ENCODE results near the gene KTN1. TPM values are rescaled to one million over a fixed set of nuclear protein-coding genes. Genes with fewer than 3 reads are reported as not detected.

KTN1 gene
- total RNA-seq, 1 donor from 2014 or later = 135 TPM

- Mint-ChIP-seq H3K36me3 (ENCODE audit: low read depth) (peaks cover 58% of the 10 kb centered on the region), H3K4me3 (ENCODE audit: low read depth) (no peak overlapping the region), H3K27me3 (ENCODE audit: low read depth) (no peaks in the 10 kb centered on the region), H3K9me3 (no peaks in the 10 kb centered on the region), H3K27ac (no peak overlapping the region), H3K4me1 (ENCODE audit: low read depth) (peaks cover 4% of the 10 kb centered on the region)
- DNase-seq (ENCODE audit: low spot score) = no peak
- intact Hi-C loops (cut with micrococcal nuclease) = no loop called here
These were observed 48.4 kb downstream of the KTN1 start for GRCh38 chr14:55628426-55628825.

DNA sequence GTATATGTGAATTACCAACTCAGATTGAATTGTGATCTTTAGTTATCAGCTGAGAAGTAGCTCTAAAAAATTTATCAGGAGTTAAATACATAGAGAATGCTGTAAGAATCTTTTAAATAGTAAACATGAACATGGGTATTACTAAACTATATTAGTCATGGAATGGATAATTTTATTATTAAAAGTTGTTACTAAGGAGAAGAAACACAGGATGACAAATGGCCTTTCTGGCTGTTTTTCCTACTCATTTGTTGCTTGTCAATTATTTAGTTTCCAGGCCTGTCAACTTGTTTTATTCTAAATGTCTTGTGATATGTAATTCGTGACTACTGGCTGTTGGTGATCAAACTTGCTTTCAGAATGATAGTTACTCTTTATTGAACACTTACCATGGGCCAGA, 58.7 kb downstream of the KTN1 start:
- Mint-ChIP-seq H3K36me3 (ENCODE audit: low read depth) (peaks cover 77% of the 10 kb centered on the region), H3K4me1 (ENCODE audit: low read depth) (no peaks in the 10 kb centered on the region)
- intact Hi-C loops (cut with micrococcal nuclease) = no loop called here

DNA sequence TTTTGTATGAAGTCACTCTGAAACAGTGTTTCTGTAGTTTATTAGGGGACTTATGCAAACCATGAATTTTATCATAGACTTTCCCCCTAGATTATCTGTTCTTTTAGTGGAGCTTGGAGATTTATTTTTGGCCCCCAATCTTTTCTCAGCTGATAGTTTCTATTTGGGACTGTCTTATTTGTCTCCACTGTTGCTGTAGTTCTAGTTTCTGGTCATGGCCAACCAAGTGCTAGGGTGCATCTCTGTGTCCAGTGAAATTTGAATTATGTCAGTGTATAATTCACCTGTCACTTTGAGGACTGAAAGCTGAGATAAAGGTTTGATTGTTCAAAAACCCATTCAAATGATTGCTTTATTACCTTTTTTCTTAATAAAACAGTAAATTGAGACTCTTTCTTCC, 61.3 kb downstream of the KTN1 start:
- Mint-ChIP-seq H3K4me1 (ENCODE audit: low read depth) (peaks cover 7% of the 10 kb centered on the region), H3K9me3 (no peaks in the 10 kb centered on the region), H3K36me3 (ENCODE audit: low read depth) (peaks cover 80% of the 10 kb centered on the region), H3K4me3 (ENCODE audit: low read depth) (no peak overlapping the region), H3K27me3 (ENCODE audit: low read depth) (no peaks in the 10 kb centered on the region), H3K27ac (no peak overlapping the region)
- DNase-seq (ENCODE audit: low spot score) = no peak
- intact Hi-C loops (cut with micrococcal nuclease) = loop anchor here (5.0 kb wide), 1 partner anchor 59 kb away; the partner anchor contains the start of gene KTN1

More for the DNA sequence above, 58.7 kb downstream of the KTN1 start:
- Mint-ChIP-seq H3K9me3 (no peaks in the 10 kb centered on the region), H3K27me3 (ENCODE audit: low read depth) (no peaks in the 10 kb centered on the region), H3K27ac (no peak overlapping the region), H3K4me3 (ENCODE audit: low read depth) (no peak overlapping the region)
- no peak for DNase-seq (ENCODE audit: low spot score)

GRCh38 chr14:55641954-55642353, 61.9 kb downstream of the KTN1 start:
- Mint-ChIP-seq H3K4me3 (ENCODE audit: low read depth) (no peak overlapping the region), H3K9me3 (no peaks in the 10 kb centered on the region), H3K27ac (no peak overlapping the region), H3K4me1 (ENCODE audit: low read depth) (peaks cover 7% of the 10 kb centered on the region), H3K36me3 (ENCODE audit: low read depth) (peaks cover 76% of the 10 kb centered on the region), H3K27me3 (ENCODE audit: low read depth) (no peaks in the 10 kb centered on the region)
- DNase-seq (ENCODE audit: low spot score) = no peak
- intact Hi-C loops (cut with micrococcal nuclease) = loop anchor here (5.0 kb wide), 1 partner anchor 60 kb away; the partner anchor contains the start of gene KTN1

- H3K4me3 Mint-ChIP-seq (ENCODE audit: low read depth) = no peak overlapping the region
- H3K9me3 Mint-ChIP-seq = no peaks in the 10 kb centered on the region
- no peak overlapping the region for H3K27ac Mint-ChIP-seq
- peaks cover 68% of the 10 kb centered on the region for H3K36me3 Mint-ChIP-seq (ENCODE audit: low read depth)
- H3K4me1 Mint-ChIP-seq (ENCODE audit: low read depth) = peaks cover 9% of the 10 kb centered on the region
- no peaks in the 10 kb centered on the region for H3K27me3 Mint-ChIP-seq (ENCODE audit: low read depth)
- intact Hi-C loops (cut with micrococcal nuclease) = no loop called here
- no peak for DNase-seq (ENCODE audit: low spot score)
These were observed 65.1 kb downstream of the KTN1 start for GRCh38 chr14:55645145-55645544.

DNA sequence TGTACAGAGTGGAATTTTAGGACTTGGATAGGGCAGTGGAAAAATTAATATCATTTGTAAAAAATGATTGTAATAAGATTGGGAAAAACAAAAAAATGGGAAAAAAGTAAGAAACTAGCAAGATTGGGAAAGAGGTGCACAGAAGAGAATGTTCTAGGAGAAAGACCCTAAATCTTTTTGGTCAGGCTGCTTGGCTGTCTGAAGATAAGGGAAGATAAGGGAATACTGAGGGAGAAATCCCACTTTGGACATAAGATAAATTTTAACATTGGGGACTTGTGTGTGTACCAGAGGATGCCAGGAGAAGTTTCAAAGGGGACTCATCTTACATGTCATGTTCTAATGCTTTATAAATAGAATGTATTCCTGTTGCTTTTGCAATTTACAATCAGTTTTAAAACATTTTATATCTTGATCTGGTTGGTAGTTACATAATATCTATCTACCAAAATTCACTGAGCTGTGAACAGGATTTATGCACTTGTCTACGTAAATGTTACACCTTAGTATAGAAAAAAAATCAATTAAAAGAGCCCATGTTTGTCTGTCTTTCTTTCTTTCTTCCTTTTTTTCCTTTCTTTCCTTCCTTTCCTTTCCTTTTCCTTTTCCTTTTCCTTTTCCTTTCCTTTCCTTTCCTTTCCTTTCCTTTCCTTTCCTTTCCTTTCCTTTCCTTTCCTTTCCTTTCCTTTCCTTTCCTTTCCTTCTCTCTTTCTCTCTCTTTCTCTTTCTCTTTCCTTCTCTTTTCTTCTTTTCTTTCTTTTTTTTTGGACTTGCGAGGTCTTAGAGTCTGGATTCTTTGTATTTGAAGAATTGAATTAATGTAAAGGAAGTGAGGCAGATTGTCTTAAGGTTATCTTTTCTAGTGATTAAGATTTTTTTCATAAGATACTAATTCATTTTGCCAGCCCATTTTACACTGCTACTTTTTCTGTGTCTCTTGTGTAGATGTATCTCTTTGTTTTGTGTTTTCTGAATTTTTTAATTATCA, 66.1 kb downstream of the KTN1 start:
- no peaks in the 10 kb centered on the region for H3K9me3 Mint-ChIP-seq
- H3K27me3 Mint-ChIP-seq (ENCODE audit: low read depth) = no peaks in the 10 kb centered on the region
- H3K4me3 Mint-ChIP-seq (ENCODE audit: low read depth) = no peak overlapping the region
- intact Hi-C loops (cut with micrococcal nuclease) = no loop called here
- no peak overlapping the region for H3K27ac Mint-ChIP-seq
- H3K36me3 Mint-ChIP-seq (ENCODE audit: low read depth) = peaks cover 69% of the 10 kb centered on the region
- H3K4me1 Mint-ChIP-seq (ENCODE audit: low read depth) = peaks cover 14% of the 10 kb centered on the region
- no peak for DNase-seq (ENCODE audit: low spot score)

DNA sequence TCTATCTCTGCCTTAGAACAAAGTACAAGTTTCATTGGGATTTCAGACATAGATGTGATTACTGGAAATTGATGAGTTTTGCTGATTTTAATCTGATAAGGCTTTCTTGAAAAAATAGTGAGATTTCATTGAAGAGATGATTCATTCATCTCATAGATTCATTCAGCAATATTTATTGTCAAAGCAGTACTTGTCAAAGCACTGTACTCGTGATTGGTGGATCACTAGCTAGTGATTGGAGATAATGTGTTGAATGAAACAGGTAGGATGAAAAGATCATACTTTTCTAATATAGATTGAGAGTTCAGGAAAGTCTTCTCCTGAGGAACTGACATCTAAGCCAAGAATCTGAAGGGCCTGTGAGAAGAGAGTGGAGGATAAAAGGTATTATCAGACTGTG, 71.0 kb downstream of the KTN1 start:
- H3K27me3 Mint-ChIP-seq (ENCODE audit: low read depth) = no peaks in the 10 kb centered on the region
- H3K27ac Mint-ChIP-seq = peak overlapping the region; percentile 47
- H3K4me3 Mint-ChIP-seq (ENCODE audit: low read depth) = no peak overlapping the region
- H3K4me1 Mint-ChIP-seq (ENCODE audit: low read depth) = peaks cover 19% of the 10 kb centered on the region
- no peaks in the 10 kb centered on the region for H3K9me3 Mint-ChIP-seq
- DNase-seq (ENCODE audit: low spot score) = no peak
- H3K36me3 Mint-ChIP-seq (ENCODE audit: low read depth) = peaks cover 61% of the 10 kb centered on the region
- intact Hi-C loops (cut with micrococcal nuclease) = loop anchor here (5.0 kb wide), 1 partner anchor 189 kb away; no protein-coding TSS in a partner anchor

DNA sequence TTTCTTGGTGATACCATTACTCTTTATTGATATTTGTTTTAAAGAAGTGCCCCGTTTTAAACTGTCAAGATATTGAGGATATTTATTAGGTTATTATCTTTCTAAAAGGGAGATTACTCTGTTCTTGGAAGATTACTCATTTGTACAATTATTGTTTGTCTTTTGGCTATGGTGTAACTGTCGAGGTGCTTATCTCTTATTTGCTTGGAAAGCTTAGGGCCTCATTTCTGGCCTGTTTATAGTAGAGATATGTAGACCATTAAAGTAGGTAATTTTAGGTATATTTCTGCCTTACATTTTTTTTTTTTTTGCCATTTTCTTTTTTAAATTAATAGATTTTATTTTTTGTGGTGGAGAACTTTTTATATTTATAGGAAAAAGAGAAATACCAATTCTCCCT, 74.2 kb downstream of the KTN1 start:
- Mint-ChIP-seq H3K36me3 (ENCODE audit: low read depth) (peaks cover 68% of the 10 kb centered on the region), H3K27me3 (ENCODE audit: low read depth) (no peaks in the 10 kb centered on the region)
- intact Hi-C loops (cut with micrococcal nuclease) = loop anchor here (5.0 kb wide), 1 partner anchor 192 kb away; no protein-coding TSS in a partner anchor

GRCh38 chr14:55661029-55661428, 81.0 kb downstream of the KTN1 start:
- intact Hi-C loops (cut with micrococcal nuclease) = no loop called here
- no peaks in the 10 kb centered on the region for H3K27me3 Mint-ChIP-seq (ENCODE audit: low read depth)
- DNase-seq (ENCODE audit: low spot score) = no peak
- H3K9me3 Mint-ChIP-seq = no peaks in the 10 kb centered on the region
- peaks cover 75% of the 10 kb centered on the region for H3K36me3 Mint-ChIP-seq (ENCODE audit: low read depth)
- peaks cover 24% of the 10 kb centered on the region for H3K4me1 Mint-ChIP-seq (ENCODE audit: low read depth)
- H3K4me3 Mint-ChIP-seq (ENCODE audit: low read depth) = no peak overlapping the region
- H3K27ac Mint-ChIP-seq = no peak overlapping the region

More for the DNA sequence above, 74.2 kb downstream of the KTN1 start:
- DNase-seq (ENCODE audit: low spot score) = no peak
- H3K4me3 Mint-ChIP-seq (ENCODE audit: low read depth) = no peak overlapping the region
- no peak overlapping the region for H3K27ac Mint-ChIP-seq
- no peaks in the 10 kb centered on the region for H3K9me3 Mint-ChIP-seq
- H3K4me1 Mint-ChIP-seq (ENCODE audit: low read depth) = peaks cover 19% of the 10 kb centered on the region

GRCh38 chr14:55662752-55663151, 82.7 kb downstream of the KTN1 start:
- H3K27me3 Mint-ChIP-seq (ENCODE audit: low read depth) = no peaks in the 10 kb centered on the region
- no peak overlapping the region for H3K27ac Mint-ChIP-seq
- peaks cover 75% of the 10 kb centered on the region for H3K36me3 Mint-ChIP-seq (ENCODE audit: low read depth)
- peaks cover 24% of the 10 kb centered on the region for H3K4me1 Mint-ChIP-seq (ENCODE audit: low read depth)
- no peaks in the 10 kb centered on the region for H3K9me3 Mint-ChIP-seq
- intact Hi-C loops (cut with micrococcal nuclease) = no loop called here
- no peak for DNase-seq (ENCODE audit: low spot score)
- H3K4me3 Mint-ChIP-seq (ENCODE audit: low read depth) = no peak overlapping the region

DNA sequence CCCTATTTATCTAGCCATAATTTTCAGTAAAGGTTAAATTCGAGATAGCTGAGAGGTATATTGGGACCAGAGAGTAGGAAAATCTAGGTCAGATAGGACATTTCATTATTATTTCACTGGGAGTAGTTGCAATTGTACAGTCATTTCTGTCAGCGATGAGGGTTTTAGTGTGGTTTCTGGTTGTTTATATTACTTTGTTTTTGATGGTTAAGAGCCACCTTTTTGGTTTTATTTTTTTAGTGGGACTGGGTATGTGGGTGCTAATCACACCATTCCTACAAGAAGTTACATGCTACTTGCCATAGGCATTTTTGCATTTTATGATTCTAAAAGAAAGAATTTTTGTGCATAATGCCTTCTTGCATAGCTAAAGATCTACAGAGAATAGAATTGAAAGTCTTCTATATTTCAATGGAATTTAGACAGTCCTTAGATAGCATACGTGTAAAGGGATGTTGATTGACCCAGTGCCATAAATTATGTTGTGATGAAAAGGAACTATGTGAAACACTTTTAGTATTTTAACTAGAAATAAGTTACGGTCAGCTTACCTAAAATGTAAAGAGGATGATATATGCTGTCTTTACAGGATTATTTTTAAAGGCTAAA, 85.2 kb downstream of the KTN1 start:
- Mint-ChIP-seq H3K9me3 (no peaks in the 10 kb centered on the region), H3K27me3 (ENCODE audit: low read depth) (no peaks in the 10 kb centered on the region), H3K36me3 (ENCODE audit: low read depth) (peaks cover 67% of the 10 kb centered on the region), H3K4me3 (ENCODE audit: low read depth) (no peak overlapping the region), H3K4me1 (ENCODE audit: low read depth) (peaks cover 24% of the 10 kb centered on the region), H3K27ac (no peak overlapping the region)
- DNase-seq (ENCODE audit: low spot score) = no peak
- intact Hi-C loops (cut with micrococcal nuclease) = no loop called here

GRCh38 chr14:55667801-55668200, 87.8 kb downstream of the KTN1 start:
- Mint-ChIP-seq H3K27ac (no peak overlapping the region), H3K27me3 (ENCODE audit: low read depth) (no peaks in the 10 kb centered on the region), H3K36me3 (ENCODE audit: low read depth) (peaks cover 67% of the 10 kb centered on the region), H3K4me3 (ENCODE audit: low read depth) (no peak overlapping the region), H3K9me3 (no peaks in the 10 kb centered on the region), H3K4me1 (ENCODE audit: low read depth) (peaks cover 16% of the 10 kb centered on the region)
- no peak for DNase-seq (ENCODE audit: low spot score)
- intact Hi-C loops (cut with micrococcal nuclease) = no loop called here

DNA sequence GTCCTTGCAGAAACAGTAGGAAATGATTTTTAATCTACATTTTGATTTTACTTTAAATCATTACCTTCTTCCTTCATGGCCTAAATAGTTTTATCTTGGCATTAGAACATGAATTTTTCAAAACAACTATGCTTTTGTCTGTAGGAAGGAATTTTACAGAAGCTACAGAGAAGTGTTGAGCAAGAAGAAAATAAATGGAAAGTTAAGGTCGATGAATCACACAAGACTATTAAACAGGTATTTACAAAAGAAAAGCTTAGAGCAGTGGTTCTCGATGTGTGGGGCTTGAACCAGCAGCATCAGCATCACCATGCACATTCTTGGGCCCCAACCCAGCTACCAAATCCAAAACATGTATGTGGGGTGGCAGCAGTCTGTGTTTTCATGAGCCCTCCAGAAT, 91.6 kb downstream of the KTN1 start:
- peaks cover 56% of the 10 kb centered on the region for H3K36me3 Mint-ChIP-seq (ENCODE audit: low read depth)
- no peaks in the 10 kb centered on the region for H3K4me1 Mint-ChIP-seq (ENCODE audit: low read depth)
- no peak overlapping the region for H3K4me3 Mint-ChIP-seq (ENCODE audit: low read depth)
- no peaks in the 10 kb centered on the region for H3K9me3 Mint-ChIP-seq
- H3K27ac Mint-ChIP-seq = no peak overlapping the region
- no peak for DNase-seq (ENCODE audit: low spot score)
- H3K27me3 Mint-ChIP-seq (ENCODE audit: low read depth) = no peaks in the 10 kb centered on the region
- intact Hi-C loops (cut with micrococcal nuclease) = loop anchor here (10.0 kb wide), 1 partner anchor 227 kb away; the partner anchor contains the start of gene TBPL2
